ENCODE measurements around the gene TDO2. TPM values are rescaled to one million over a fixed set of nuclear protein-coding genes. Genes with fewer than 3 reads are reported as not detected.

Gene TDO2
- total RNA-seq, 2 donors from 2014 or later = not detected

DNA sequence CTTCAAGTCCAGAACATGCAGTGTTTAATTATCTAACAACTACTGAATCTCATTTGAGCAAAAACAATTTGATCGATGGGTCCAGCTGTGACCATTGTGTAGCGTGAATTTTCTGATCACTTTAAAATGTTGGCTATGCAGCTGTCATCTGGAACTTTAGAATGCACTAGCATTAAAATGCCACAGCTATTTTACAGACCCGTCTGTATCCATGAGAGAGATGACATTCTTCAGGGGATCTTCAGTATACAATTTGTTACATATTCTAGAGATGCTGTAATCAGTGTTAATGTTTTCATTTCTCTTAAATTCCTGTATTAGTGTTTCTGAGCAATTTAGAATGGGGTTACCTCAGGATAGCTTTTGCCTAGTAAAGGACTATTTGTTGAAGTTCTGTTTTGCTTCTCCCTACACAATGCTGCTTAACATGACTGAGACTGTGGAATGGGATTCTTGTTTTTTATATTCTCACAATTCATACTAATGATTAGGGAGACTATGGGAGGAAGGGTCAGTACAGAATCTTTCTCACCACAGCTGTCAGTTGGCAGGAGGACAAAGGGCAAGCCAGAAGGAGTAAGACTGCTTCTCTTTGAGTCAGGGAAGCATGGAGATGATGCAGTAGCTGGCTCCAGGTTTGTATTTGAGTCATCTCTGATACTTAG is 63.4 kb downstream of the TDO2 start:
- no peaks in the 10 kb centered on the region for H3K36me3 Mint-ChIP-seq (ENCODE audit: low read depth)
- H3K4me1 Mint-ChIP-seq = peaks cover 10% of the 10 kb centered on the region
- no peak overlapping the region for H3K4me3 Mint-ChIP-seq
- peaks cover 14% of the 10 kb centered on the region for H3K27me3 Mint-ChIP-seq
- H3K27ac Mint-ChIP-seq = no peak overlapping the region
- no peak for DNase-seq
- no peak for ATAC-seq
- no peaks in the 10 kb centered on the region for H3K9me3 ChIP-seq (ENCODE audit: control insufficient read depth, low read length, poor library complexity, severe bottlenecking)

Other genes starting within 250 kb of the TDO2 start
- 10 to 100 TPM in 1 of 2 donors, under 1 TPM in 1; 0.85 to 14.1 TPM for gene GUCY1A1, start 236.8 kb upstream of the TDO2 start, total RNA-seq
- 10 to 100 TPM in 1 of 2 donors, under 1 TPM in 1; 0.75 to 15.3 TPM for gene GUCY1B1, start 144.7 kb upstream of the TDO2 start, total RNA-seq
- not detected for gene ASIC5, start 37.4 kb upstream of the TDO2 start, total RNA-seq
- gene CTSO, start 50.2 kb downstream of the TDO2 start, total RNA-seq = 1 to 10 TPM; 6.6 to 9.3 TPM